ENCODE measurements around the gene SYT12. TPM values are rescaled to one million over a fixed set of nuclear protein-coding genes. Genes with fewer than 3 reads are reported as not detected.

Gene SYT12
- total RNA-seq, 1 donor from 2014 or later, result 2.2 TPM

DNA sequence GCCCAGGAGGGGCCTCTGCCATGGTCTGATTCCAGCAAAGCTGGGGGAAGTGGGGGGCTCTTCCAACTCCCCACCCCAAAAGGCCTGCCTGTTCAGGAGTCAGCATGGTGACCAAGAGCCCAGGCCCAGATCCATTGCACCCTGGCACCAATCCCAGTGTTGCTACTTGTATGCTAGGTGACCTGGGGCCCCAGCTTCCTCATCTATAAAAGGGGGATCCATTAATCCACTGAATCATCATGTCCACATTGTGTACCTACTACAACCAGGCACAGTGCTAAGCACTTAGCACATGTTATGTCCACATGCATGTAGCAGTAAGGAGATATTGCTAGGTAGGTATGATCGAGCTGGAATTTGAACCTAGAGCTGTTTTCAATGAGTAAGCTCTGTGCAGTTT lies 2.0 kb downstream of the SYT12 start:
- no peak for DNase-seq (ENCODE audit: low spot score)
- intact Hi-C loops (cut with DNase I), result no loop called here

DNA sequence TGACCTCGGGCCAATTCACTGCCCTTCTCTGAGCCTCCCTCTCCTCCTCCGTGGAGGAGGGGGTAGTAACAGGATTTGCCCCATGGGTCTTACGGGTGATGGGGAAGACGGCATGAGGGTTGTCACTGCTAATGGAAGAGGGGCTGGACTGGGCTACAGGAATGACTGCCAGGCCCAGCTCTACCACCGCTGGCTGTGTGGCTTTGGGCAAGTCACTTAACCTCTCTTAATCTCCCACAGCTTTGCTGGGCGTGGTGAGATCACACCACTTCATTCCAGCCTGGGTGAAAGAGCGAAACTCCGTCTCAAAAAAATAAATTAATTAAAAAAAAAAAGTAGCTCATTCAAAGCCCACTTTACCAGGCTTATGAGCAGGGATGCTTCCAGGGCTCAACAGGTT lies 2.8 kb downstream of the SYT12 start:
- intact Hi-C loops (cut with DNase I), result no loop called here
- no peak for DNase-seq (ENCODE audit: low spot score)

DNA sequence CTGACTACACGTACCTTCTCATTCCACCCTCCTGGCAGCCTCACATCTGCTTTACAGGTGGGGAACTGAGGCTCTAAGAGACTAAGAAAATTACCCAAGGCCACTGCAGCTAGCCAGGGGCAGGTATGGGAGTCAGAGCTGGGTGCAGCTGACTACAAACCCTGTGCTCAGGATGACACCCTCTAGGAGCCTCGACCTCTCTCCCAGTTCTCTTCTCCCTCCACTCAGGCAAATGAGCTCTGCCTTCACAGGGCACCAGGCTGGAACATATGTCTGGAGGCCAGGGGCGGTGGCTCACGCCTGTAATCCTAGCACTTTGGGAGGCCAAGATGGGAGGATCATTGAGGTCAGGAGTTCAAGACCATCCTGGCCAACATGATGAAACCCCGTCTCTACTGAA lies 4.0 kb downstream of the SYT12 start:
- intact Hi-C loops (cut with DNase I), result no loop called here
- DNase-seq (ENCODE audit: low spot score), result no peak

DNA sequence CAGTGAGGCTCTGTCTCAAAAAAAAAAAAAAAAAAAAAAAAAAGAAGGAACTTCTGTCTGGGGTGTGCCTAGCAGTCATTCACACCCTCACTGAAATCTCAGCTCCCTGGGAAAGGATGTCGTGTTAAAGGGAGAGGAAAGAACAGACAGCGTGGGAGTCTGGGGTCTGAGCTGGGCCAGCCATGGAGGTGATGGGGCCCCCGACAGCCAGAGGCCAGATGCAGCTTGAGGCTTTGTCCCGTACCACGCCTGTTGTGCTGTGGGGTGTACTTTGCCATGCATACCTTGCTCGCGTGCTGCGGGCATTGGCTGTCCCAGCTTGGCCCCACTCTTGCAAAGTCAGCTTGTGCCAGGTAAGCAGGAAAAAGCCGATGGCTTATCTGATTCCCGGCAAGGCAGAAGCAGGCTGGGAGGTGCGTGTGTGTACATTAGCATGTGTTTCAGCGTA lies 4.6 kb downstream of the SYT12 start:
- no peak for DNase-seq (ENCODE audit: low spot score)
- intact Hi-C loops (cut with DNase I), result no loop called here

DNA sequence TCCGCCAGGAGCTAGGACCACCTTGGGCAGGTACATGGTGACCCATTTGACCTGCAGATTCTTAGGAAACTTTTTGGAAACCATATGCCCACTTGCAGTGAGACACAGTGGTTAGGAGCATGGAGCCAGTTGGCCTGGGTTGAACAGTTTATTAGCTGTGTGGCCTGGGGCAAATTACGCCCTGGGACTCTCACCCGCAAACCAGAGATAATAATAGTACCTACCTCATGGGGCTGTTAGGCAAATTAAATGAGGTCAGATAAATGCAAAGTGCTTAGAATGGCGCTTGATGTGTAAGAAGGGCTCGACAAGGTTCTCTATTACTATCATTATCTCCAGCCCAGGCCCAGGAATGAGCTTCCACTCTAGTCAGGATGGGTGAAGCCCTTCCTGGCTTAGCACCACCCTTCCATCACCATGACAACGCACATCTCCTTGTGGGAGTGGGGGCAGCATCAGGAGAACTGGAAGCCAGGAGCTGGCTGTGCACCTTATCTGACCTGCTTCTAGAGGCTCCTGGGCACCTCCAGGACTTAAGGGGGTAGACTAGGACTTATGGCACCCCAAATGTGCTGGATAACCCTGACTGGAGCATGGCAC lies 5.1 kb downstream of the SYT12 start:
- DNase-seq (ENCODE audit: low spot score), result no peak
- intact Hi-C loops (cut with DNase I), result no loop called here

DNA sequence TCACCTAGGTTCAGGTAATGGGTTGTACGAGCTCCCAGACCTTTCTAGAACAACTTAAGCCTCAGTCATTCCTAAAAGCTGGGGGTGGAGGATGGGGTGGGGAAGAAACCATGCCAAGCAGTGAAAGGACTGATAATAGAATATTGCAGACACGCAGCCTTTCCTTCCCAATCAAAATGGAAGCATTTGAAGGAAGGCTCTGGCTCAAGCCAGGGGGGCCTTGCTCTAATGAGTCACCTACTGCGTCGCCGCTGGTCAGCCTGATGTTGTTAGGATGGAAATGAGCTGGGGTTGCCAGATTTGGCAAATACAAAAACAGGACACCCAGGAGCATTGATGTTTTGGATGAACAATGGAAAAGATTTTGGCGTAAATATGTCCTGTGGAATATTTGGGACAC lies 6.2 kb downstream of the SYT12 start:
- intact Hi-C loops (cut with DNase I), result no loop called here
- no peak for DNase-seq (ENCODE audit: low spot score)

DNA sequence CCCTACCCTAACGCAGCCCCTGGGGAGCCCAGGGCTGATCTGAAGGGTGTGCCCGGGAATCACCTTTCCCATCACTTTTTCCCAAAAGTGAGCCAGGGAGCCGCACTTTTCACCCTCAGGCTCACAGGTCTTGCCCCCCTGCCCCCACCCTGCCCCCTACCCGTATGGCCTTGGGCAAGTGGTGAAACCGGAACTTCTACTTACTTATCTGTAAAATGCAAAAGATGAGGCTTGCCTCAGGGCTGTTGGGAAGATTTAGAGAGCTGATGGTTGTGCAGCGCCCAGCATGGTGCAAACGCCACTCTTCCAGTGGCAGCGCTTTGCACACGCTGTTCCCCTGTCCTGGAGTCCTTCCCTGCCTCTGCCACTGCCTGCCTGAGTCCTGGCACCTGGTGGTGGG lies 8.0 kb downstream of the SYT12 start:
- intact Hi-C loops (cut with DNase I), result no loop called here
- no peak for DNase-seq (ENCODE audit: low spot score)

DNA sequence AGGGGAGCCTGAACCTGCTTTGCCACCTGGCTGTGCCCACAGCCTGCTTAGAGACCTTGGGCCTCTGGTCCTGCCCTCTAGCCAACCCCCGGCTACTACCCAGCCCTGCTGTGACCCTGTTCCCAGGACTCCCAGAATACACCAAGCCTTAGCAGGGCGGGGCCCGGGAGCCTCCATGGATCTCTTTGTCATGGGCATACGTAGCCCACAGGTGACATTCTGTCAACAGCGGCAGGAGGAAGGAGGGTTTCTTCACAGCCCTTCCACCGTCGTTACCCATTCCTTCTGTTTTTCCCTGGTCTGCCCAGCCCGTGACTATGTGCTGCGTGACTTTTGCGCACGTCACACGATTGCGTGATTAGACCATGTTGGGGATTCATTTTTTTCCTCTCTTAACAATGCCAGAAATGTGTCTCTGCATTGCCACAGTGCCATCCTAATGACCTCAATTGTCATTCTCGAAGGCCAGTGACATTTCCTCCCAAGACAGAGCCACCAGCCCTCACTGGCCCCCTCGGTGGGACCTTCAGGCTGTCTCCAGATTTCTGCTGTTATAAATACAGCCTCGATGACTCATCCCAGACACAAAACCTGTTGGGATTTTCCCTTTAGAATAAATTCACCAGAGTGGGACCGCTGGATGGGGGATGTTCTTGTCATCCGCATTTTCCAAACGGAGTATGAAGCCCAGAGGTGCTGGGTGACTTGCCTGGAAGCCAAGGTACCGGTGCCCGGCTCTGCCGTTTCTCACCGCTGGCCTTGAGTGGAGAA lies 9.0 kb downstream of the SYT12 start:
- no peak for DNase-seq (ENCODE audit: low spot score)
- intact Hi-C loops (cut with DNase I), result no loop called here

DNA sequence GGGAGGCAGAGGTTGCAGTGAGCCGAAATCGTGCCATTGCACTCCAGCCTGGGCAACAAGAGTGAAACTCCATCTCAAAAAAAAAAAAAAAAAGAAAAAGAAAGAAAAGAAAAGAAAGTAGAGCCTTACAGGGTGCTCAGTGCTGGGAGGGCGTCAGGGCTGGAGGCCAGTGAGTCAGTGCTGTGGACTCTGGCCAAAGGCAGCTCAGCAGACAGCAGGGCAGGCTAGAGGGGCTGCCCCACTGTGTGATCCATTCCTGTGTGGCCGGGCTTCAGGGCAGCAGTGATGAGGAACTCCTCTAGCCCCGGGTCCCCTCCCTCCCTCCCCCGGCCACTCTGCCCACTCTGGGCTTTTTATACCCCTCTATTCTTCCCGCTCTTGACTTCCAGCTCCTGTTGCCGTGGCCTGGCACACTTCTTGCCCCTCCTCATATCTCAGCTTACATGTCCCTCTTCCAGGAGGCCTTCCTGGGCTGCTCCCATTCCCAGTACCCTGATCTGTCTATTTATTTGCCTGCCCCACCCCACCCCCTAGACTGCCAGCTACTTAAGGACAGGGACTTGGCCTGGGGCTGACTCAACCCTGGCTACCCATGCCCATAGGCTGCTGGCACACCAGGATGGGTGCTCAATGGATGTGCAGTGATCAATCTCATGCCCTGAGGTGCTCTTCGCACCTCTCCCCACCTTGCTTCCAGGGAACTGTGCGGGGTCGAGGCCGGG lies 10.1 kb downstream of the SYT12 start:
- intact Hi-C loops (cut with DNase I), result no loop called here
- no peak for DNase-seq (ENCODE audit: low spot score)

DNA sequence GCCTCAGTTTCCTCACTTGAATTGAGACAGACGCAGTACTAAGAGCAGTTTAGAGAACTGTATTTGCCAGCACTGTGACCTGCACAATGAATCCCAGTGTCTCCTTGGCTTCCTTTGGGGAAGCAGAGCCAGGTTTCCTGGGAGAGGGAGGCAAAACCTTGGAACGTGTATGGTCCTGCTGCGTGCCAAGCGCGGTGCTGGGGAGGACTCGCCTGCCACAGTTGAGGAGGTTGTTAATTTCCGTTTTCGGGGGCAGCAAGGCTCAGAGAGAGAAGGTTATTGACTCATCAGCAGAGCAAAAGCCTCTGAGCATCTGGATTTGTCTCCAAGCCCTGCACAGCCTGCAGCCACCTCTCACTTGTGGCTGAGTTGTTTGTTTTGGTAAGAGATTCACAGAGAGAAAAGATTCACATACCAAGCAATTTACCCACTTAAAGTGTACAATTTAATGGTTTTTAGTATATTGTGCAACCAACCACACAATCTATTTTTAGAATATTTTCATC lies 10.8 kb downstream of the SYT12 start:
- intact Hi-C loops (cut with DNase I), result no loop called here
- DNase-seq (ENCODE audit: low spot score), result no peak

DNA sequence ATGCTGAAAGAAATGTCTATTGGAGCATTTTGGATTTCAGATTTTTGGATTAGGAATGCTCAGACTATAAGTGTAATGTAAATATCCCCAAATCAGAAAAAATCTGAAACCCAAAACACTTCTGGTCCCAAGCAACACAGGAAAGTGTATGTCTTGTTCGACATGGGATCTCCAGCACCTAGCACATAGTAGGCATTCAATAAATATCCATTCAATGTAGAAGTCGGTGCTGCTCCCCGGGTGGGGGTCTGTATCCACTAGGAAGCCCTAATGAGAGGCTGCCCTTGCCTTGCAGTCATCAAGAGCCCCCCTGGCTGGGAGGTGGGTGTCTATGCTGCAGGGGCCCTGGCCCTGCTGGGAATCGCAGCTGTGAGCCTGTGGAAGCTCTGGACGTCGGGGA lies 11.4 kb downstream of the SYT12 start:
- no peak for DNase-seq (ENCODE audit: low spot score)
- intact Hi-C loops (cut with DNase I), result no loop called here

DNA sequence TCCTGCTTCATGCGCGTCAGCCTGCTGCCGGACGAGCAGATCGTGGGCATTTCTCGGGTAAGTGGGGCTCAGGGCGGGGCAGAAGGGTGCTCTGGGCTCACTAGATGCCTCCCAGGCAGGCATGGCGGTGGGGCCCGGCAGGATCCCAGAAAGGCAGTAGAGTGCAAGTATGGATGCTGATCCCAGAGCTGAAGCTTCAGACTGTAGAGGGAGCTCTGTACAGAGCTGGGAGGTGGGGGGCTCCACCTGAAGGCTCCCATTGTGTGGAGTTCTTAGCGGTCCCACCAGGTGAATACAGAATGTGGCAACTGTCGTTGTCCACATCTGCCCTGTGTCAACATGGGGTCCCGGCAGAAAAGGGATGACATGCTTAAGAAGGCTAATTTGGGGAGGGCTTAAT lies 17.2 kb downstream of the SYT12 start:
- no peak for DNase-seq (ENCODE audit: low spot score)
- intact Hi-C loops (cut with DNase I), result no loop called here

DNA sequence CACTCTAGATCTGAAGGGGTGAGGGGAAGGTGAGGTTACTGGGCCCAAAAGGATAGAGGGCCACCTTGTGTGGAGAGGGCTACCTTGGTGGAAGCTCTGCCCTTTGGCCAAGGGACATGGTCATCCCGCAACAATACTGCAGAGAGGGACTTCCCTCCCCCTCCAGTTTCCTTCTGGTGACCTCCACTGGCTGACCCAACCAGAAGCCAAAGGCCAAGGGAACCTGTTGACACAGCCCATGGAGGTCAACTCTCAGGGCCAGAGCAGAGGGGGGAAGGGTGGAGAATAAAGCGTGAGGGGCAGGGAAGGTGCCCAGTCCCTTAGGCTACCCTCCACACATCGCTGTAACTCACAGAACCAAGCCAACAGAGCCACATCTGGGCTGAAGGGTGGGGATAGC lies 18.7 kb downstream of the SYT12 start:
- no peak for DNase-seq (ENCODE audit: low spot score)
- intact Hi-C loops (cut with DNase I), result no loop called here

DNA sequence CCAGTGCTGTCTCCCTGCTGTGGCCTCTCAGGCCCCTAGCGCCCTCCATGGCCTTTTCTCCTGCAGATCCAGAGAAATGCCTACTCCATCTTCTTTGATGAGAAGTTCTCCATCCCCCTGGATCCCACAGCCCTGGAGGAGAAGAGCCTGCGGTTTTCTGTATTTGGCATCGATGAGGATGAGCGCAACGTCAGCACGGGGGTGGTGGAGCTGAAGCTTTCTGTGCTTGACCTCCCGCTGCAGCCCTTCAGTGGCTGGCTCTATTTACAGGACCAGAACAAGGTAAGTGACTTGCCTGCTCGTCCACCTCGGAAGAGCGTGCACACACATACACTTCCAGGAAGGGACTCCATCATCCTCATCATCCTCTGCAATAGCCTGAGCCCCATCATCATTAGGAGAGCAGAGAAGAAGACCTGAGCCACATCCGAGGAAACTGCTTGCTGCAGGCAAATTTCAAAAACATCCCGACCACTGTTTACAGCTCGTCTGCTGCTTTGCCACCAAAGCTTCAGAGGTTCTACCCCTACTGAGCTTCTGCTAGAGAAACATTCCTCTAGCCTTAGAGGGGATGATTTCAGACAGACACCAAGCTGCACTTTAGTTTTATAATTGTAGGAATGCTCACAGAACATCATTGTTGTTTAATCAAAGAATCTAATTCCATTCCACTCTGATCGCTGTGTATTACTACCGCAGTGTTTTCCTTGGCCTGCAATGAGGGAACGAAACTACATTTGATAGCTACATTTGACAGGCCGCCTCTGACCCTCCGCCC lies 20.8 kb downstream of the SYT12 start:
- no peak for DNase-seq (ENCODE audit: low spot score)
- intact Hi-C loops (cut with DNase I), result no loop called here

DNA sequence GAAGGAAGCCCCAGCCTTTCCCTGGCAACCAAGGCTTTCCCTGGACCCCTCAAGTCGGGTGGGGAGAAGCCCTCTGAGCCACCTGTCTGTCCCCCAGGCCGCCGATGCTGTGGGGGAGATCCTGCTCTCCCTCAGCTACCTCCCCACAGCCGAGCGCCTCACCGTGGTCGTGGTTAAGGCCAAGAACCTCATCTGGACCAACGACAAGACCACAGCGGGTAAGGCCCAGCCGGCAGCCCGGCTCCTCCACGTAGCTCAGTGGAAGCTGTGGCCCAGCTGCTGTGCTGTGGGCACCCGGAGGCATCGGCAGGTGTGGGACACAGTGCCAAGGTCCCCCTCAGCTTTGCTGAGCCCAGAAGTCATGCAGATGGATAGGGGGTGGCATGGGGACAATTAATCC lies 21.6 kb downstream of the SYT12 start:
- intact Hi-C loops (cut with DNase I), result no loop called here
- DNase-seq (ENCODE audit: low spot score), result no peak

DNA sequence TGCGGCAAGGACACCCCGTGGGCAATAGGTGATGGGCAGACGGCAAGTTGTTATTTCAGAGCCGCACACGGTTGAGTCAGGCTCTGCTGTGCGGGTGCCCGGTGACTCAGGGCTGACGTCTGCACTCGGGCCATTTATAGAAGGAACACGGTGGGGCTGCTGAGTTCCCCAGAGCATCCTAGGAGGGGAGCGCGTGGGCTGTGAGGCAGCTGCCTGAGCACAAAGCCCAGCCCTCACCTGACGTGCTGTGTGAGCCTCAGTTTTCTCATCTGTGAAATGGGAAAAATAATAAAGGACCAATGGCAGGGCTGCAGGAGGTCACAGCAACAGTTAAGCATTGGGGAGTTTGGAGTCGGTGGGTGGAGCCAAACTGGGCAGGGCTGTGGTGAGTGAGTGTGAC lies 22.4 kb downstream of the SYT12 start:
- intact Hi-C loops (cut with DNase I), result no loop called here
- DNase-seq (ENCODE audit: low spot score), result no peak

DNA sequence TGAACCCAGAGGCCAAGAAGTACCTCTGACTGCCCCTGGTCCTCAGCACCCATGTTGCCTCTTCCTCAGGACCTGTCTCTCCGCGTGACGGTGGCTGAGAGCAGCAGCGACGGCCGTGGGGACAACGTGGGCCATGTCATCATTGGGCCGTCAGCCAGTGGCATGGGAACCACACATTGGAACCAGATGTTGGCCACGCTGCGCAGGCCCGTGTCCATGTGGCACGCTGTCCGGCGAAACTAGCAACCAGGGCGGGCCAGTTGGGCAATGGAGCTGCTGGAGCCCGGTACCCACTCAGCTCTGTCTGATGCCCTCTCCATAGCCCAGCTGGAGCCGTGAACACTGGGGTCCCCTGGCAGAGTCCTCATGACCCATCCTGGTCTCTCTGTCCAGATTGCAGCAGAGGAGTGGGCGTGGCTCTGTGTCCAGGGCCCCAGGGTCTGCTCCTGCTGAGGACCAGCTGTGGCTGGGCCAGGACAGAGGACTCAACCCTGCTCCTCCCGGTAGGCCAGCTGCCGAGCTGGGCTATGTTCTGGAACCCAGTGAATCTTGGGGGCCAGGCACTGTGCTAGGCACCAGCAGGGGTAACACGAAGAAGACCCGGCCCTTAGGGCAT lies 25.7 kb downstream of the SYT12 start:
- DNase-seq (ENCODE audit: low spot score), result no peak
- intact Hi-C loops (cut with DNase I), result no loop called here

DNA sequence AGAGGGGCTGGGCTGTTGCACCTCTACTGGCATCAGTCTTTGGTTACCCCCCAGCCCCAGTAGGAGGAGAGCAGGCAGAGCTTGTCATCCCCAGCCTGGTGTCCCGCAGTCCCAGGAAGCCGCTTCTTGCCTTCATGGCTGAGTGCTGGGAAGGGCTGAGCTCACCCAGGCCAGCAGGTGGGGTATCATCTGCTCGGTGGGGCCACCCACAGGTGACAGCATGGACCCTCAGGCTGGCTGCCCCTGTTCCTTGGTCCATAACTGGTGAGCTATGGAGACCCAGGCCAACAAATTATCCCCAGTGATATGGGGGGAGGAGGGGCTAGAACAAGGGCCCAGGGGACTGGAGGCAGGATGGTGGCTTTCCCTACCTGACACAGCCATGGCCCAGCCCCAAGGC lies 27.2 kb downstream of the SYT12 start:
- intact Hi-C loops (cut with DNase I), result no loop called here
- DNase-seq (ENCODE audit: low spot score), result no peak

DNA sequence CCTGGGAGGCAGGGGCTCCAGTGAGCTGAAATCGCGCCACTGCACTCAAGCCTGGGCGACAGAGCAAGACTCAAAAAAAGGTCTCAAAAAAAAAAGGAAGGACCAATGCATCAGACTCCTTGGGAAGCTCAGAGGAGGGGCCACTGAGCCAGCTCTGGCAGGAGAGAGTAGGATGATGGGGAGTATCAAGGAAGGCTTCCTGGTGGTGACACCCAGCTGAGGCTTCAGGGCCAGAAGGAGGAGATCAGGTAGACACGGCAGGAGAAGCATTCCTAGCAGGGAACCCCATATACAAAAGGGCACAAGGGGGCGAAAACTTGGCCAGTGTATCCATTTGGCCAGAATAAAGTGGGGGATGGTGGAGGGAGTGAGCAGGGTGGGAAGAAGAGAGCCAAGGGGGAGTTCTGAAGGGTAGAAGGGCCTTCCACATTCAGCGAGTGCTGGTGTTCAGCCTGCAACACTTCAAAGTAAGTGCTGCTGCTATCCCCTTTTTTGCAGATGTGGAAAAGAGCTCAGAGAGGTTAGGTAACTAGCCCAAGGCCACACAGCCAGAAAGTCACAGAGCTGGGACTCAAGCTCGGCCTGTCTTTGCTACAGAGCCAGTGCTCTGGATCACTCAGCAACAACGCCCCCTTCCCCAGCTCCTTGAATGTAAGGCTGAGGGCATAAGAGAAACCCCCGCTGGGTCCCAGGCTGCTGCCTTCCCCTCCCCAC lies 28.4 kb downstream of the SYT12 start:
- no peak for DNase-seq (ENCODE audit: low spot score)
- intact Hi-C loops (cut with DNase I), result no loop called here

Measured in cardiac septum (tissue), 1 donor.